Cortex of kidney (tissue), 1 donor: ENCODE data around the gene ANK3.

Experiments used
- DNase-seq: peaks from one replicate; lab custom pipeline; 2025; lab: John Stamatoyannopoulos, UW

Gene ANK3

DNA sequence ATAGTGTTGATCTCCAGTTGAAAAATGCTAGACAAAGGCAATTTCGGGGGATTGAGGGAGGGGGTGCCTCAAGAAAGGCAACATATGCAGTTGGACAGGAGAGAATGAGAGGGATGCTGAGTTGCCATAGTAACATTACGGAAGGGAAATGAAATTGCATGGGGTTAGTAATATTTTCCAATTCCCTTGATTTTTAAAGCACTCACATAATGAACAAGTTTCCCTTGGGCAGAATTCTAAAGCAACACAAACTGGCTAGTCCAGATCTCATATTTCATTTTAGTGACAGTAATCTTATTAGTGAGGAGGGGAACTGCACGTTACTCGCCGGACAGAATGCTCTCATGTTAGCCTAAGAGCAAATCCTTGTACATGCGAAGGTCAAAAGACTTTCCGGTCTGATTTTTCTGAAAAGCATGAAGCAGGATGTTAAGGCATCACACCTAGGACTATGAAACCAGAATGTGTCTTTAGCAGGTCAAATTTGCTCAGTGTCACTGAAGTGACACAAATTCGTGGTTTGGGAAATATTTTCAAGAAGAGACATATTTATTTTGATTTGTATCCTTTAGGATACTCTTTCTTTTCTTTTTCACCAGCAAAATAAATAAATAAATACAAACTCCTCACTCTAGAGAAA lies 165.5 kb downstream of the ANK3 start:
- DNase-seq = no peak

GRCh38 chr10:60222047-60222446 lies 167.6 kb downstream of the ANK3 start:
- DNase-seq = no peak

- no peak for DNase-seq
These were observed 177.5 kb downstream of the ANK3 start for GRCh38 chr10:60212195-60212594.

DNA sequence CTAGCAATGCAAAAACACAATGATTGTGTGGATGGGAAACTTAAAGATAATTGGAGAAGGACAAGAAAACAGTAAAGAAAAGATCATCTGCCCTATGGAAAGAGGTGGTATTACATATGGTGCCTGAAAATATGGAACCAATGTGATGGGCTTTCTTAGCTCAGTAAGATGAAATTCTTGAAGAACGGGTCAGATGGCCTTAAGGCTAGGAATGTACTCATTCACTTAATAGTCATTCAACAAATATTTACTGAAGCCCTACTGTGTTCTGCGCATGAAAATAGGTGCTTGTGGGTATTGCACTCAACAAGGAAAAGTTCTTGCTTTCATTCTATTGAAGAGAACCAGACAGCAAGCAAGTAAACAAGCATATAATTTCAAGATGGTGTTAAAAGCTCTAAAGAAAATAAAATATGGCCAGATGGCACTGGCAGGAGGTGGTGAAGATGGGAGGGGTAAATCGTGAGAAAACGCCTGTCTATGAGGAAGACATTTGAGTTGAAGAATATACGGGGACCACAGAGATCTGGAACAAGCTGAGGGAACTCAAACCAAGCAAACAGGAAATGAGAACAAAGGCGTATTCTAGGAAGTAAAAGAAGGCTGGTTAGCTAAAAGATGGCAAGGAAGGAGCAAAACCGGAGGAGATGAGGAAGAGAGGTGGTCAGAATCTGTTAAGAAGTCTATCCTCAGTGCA lies 179.7 kb downstream of the ANK3 start:
- no peak for DNase-seq

GRCh38 chr10:60208676-60209269 lies 180.9 kb downstream of the ANK3 start:
- no peak for DNase-seq

GRCh38 chr10:60207894-60208293 lies 181.8 kb downstream of the ANK3 start:
- DNase-seq = no peak

DNA sequence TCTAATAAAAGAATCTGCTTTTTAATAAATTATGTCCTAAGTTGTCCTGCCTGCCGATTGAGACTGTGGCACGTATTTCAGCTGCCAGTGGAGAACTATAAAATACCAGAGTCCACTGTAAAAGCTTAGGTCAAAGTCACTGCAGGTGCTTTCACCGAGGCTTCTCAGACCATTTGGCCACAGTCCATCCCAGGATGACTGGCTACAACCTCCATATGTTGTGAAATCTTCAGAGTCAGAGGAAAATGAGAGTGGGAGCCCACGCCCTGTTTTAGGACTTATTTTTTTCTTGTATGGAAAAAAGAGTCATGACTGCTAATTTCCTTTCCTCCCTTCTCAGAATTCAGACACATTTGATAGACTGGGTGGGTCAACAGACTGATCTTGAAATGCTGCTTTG lies 182.9 kb downstream of the ANK3 start:
- DNase-seq = no peak

- no peak for DNase-seq
These were observed 183.9 kb downstream of the ANK3 start for GRCh38 chr10:60205741-60206140.

DNA sequence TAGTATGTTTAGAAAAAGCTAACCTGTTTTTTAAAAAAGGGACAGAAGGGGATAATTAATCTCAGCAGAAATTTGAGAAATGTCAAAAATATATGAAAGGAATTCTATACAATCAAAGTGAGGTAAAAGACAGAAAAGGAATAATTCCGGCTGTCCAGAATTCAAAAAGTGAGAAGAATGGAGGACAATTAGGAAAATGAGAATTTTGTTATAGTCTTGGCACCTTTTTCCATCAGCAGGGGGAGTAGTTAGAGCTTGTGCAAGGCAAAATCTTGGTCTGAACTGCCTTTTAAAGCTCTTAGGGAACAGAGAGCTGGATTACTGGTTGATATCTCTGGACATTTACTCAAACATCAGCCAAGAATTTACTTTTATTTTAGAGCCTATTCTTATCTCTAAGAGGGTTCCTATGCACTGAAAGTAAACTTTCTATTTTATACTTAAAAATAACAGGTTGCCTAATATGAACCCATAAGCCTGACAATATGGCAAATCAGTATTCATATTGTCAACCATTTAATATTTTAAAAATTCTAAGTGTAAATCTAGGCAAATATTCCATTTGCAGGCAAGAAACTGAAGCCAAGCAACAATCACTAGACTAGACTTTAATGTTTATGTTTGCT lies 185.6 kb downstream of the ANK3 start:
- DNase-seq = no peak

GRCh38 chr10:60200682-60201053 lies 189.0 kb downstream of the ANK3 start:
- no peak for DNase-seq

- DNase-seq = no peak
These were observed 189.5 kb downstream of the ANK3 start for GRCh38 chr10:60200012-60200681.

GRCh38 chr10:60197206-60197605 lies 192.5 kb downstream of the ANK3 start:
- DNase-seq = no peak

DNA sequence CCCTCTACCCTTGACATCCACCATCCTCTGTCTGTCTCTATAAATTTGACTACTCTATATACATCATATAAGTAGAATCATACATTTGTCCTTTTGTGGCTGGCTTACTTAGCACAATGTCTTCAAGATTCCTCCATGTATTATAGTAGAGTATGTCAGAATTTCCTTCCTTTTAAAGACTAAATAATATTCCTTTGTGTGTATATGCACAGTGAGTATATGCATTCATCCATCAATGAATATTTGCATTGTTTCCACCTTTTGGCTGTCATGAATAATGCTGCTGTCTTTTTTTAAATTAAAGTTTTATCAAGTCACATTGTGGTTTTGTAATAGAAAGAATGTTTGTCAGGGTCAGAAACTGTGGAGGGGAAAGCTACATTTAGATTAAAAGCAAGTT lies 195.3 kb downstream of the ANK3 start:
- no peak for DNase-seq

DNA sequence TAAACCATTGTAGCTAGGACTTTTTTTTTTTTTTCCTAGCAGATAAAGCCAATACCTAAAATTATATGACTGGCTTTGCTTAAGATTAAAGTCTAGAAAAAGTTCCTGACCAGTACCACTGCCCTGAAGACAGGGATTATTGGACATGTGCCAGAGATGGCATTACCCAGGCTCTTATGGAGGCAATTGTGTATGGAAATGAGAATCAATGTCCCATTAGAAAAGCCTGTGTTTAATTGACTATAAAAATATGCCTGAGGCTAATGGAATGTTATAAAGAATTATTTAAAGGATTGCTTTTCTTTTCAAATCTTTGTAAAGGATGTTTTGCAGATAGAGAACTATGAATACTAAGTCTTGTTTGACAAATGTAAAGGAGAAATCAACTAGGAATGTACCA lies 196.7 kb downstream of the ANK3 start:
- no peak for DNase-seq

DNA sequence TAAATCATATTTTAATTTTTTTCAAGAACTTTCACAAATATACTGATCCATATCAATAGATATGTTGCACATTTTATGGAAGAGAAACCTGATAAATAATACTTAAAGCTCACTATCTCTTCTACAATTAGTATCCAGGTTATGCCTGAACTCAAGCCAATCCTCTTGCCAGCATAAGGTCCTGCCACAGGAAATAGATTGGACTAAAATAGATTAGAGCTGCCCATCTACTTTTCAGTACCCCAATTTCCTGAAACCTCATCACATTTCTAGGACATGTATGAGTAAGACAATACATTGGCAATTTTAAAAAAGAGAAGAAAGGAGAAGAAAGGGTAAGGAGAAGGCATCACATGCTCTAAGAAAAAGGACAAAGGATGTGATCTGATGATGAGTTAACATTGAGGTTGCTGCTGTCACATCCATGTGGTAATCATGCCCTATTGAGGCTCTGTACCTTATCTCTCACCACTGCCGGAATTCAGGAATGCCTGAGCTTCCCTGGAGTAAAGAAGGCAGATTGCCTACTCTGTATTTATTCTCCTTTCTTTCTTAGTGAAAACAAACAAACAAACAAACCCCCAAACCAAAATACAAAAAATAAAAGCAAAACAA lies 199.7 kb downstream of the ANK3 start:
- DNase-seq = no peak

- DNase-seq = no peak
These were observed 201.1 kb downstream of the ANK3 start for GRCh38 chr10:60188548-60188947.

DNA sequence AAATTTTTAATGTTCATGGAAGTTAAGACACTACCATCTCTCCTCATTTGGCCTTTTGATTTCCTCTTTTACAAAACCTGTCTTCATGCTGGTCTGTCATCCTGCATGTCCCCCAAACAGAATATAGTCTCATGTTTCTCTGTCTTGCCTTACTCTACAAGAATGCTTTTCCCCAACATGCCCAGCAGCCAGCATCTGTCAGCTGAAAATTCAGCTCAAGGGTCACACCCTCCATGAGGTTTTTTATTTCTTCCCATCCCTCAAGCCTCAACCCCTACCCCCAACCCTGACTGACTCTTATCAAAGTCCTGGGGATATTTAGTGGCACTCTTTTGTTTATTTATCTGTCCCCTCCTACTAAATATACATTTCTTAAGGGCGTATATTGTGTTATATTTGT lies 202.0 kb downstream of the ANK3 start:
- DNase-seq = no peak

DNA sequence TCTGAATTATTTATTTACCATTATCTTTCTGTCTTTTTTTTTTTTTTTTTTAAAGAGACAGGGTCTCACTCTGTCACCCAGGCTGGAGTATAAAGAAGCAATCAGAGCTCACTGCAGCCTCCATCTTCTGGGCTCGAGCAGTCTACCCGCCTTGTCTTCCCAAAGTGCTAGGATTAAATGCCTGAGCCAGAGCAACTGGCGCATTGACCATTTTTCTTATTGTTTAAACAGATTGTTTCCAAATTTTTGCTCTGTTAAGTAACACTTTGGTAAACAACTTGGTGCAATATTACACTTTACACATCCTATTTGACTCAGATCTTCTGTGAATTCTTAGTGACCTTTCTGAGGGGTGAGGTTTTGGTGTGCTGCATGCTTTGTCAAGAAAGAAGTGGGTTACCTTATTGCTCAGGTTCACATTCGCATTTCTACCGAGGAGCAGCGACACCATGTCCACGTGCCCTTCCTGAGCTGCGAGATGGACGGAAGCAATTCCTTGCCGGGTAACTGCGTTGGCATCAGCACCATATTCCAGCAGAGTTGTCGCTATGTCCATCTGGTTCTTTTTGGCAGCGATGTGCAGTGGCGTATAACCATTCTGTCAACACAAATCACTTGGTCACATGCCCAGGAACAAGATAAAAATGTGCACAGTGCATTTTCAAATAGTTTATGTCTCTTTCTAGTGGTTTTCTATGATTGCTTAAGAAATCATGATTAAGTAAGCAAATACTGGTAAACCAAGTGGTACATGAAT lies 203.2 kb downstream of the ANK3 start:
- no peak for DNase-seq

DNA sequence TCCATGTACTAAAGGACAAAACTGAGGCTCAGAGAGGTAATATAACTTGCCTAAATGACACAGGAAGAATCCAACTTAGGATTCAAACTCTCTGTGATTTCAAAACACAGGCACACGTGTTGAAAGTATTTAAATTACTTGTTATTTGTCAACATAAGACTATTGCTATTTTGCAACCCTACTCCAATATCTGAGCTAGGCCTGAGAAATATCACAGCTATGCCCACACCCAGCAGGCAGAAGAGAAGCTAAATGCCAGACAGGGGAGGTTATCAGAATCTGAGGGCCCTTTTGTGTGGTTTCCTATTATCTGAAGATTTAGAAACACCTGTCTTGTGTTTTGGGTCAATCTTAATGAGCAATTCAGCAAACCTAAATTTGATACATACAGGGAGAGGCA lies 204.3 kb downstream of the ANK3 start:
- no peak for DNase-seq

GRCh38 chr10:60182691-60183090 lies 207.0 kb downstream of the ANK3 start:
- DNase-seq = no peak

GRCh38 chr10:60176925-60177324 lies 212.8 kb downstream of the ANK3 start:
- DNase-seq = no peak
